Skeletal muscle cell (primary cell): ENCODE data around the gene CIROP.

ENCODE experiments used
- DNase-seq: peaks from one replicate; pipeline ENCODE4 v3.0.0-alpha.2; 2010; ENCODE audit warnings: low read depth
- H3K4me3 ChIP-seq: 2 replicates; pipeline ENCODE4 v1.5.1; 2011; ENCODE audit warnings: low read depth, mild to moderate bottlenecking, control low read depth, low read length, moderate library complexity

CIROP gene

GRCh38 chr14:23099212-23099861 lies 5.5 kb downstream of the CIROP start:
- no peak overlapping the region for H3K4me3 ChIP-seq
- DNase-seq, result no peak

DNA sequence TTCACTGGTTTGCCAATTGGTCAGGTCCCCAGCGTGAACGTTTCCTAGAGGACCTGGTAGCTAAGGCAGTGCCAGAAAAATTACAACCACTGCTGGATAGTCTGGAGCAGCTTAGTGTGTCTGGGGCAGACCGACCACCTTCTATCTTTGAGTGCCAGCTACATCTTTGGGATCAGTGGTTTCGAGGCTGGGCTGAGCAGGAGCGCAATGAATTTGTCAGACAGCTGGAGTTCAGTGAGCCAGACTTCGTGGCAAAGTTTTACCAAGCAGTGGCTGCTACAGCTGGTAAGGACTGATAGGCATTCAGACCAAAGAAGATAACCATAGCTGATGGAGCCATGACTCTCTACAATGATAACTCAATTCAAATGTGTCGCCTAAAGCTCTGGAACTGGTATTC lies 7.0 kb downstream of the CIROP start:
- DNase-seq, result no peak
- H3K4me3 ChIP-seq, result no peak overlapping the region

- H3K4me3 ChIP-seq, result peak within 1 kb of the TSS; percentile 91
- DNase-seq, result peak; percentile 95
Measured at GRCh38 chr14:23095196-23096108, 9.3 kb downstream of the CIROP start, which contains the start of gene C14orf119. TSS of gene C14orf119 (plus strand) at chr14:23095505. CDS start at chr14:23097659, 2,154 bp downstream.

DNA sequence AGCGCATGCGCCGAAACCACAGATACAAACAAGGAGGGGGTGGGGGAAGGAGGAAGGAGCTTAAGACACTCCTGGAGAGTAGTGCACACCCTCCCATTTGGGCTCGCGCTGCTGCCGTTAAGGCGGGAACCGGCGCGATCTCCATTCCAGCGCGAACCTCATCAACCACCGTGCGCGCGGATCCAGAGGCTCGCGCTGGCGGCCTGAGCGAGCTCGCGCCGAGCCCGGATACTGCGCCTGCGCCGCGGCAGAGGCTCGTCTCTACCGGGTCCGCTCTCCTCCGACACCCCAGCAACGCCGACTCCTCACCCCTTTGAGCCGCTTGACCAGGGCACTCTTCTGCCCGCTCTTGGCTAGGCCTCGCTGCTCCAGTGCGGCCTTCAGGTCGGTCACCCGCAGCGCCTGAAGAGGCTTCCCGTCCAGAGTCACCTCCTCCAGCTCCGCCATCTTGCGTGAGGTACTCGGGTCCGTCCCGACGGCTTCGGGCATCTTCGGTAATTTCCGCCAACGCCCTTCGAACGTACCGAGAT lies 10.1 kb downstream of the CIROP start, which contains the start of gene ACIN1:
TSS of gene ACIN1 (minus strand) at position 471 of the 530 bp plus-strand sequence. CDS start at position 447, 24 bp downstream.
- peak within 1 kb of the TSS; percentile 91 for H3K4me3 ChIP-seq
- no peak for DNase-seq

GRCh38 chr14:23093991-23094665 lies 10.7 kb downstream of the CIROP start:
- peak; percentile 71 for DNase-seq

GRCh38 chr14:23093526-23093925 lies 11.3 kb downstream of the CIROP start:
- no peak for DNase-seq
- H3K4me3 ChIP-seq, result peak overlapping the region; percentile 91

More at GRCh38 chr14:23093991-23094665, 10.7 kb downstream of the CIROP start:
- H3K4me3 ChIP-seq, result peak overlapping the region; percentile 91

DNA sequence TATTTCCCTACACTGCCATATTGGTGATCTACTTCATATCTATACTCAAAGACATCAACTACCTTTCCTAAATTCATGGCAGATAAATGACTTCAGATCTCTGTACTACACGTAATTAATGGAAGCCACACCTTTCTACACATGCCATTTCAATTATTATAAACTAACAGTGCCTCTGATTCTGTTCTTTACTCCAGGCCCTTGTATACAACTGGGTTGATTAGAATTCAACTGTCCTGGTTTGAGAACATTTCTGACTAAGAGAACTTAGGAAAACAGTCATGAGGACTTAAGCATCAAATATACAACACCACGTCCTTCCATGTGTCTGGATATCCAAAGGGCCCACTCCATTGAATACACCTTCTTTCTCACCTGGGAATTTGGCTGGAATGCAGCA lies 11.7 kb downstream of the CIROP start:
- DNase-seq, result no peak
- peak overlapping the region; percentile 91 for H3K4me3 ChIP-seq

DNA sequence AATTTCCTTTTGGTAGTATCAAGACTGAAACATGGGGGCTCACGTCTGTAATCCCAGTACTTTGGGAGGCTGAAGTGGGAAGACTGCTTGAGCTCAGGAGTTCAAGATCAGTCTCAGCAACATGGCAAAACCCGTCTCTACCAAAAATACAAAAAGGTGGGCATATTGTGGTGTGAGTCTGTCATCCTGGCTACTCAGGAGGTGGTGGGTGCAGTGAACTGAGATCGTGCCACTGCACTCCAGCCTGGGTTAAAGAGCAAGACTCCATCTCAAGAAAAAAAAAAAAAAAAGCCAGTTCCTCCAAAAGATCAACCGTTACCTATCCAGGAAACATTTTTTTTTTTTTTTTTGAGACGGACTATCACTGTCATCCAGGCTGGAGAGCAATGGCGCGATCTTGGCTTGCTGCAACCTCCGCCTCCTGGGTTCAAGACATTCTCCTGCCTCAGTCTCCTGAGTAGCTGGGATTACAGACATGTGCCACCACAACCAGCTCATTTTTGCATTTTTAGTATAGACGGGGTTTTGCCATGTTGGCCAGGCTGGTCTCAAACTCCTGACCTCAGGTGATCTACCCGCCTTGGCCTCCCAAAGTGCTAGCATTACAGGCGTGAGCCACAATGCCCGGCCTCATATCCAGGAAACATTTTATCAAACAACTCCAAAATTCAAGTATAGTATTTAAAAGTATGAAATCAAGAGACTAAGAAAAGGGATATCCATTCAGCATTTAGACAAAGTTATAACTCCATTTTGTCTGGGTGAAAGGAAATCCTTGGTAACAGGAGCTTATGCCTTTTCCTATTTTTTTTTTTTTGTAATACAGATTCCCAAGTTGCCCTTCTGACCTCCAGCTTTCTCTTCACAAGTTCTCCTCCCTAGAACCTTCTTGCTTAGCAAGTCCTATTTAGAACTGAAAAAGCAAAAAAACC lies 13.2 kb downstream of the CIROP start:
- H3K4me3 ChIP-seq, result no peak overlapping the region
- DNase-seq, result no peak

DNA sequence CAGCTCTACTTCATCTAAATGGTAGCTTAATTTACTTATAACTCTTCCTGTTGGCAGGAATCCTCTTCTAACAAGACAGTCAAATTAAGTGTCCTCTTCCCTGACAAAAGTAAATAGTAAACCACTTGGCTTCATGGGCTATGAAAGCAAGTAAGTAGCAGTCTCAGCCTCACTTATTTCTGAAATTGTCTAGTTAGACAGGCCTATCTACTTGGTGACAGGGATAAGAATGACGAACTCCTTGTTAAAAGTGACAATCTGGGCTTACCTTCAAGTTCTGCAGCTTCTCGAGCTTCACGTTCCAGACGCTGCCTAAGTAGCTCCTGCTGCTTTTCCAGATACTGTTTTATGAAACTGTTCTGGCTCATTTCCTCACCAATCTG lies 14.5 kb downstream of the CIROP start:
- H3K4me3 ChIP-seq, result no peak overlapping the region
- no peak for DNase-seq

- no peak overlapping the region for H3K4me3 ChIP-seq
- no peak for DNase-seq
Measured at GRCh38 chr14:23089498-23090253, 15.1 kb downstream of the CIROP start.

DNA sequence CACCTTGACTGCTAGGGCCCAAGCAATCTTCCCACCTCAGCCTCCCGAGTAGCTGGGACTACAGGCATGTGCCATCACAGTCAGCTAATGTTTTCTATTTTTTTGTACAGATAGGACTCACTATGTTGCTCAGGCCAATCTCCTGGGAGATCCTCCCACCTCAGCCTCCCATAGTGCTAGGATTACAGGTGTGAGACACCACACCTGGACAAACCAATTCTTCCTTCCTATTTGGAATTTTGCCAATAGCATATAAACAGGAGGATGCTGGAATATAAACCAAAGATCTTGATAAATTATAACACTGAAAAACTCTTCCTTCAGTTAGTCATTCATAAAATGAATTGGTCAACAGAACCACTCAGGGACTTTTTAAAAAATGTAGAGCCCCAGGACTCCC lies 18.2 kb downstream of the CIROP start:
- DNase-seq, result no peak
- H3K4me3 ChIP-seq, result no peak overlapping the region

- DNase-seq, result no peak
- H3K4me3 ChIP-seq, result no peak overlapping the region
Measured at GRCh38 chr14:23085458-23085857, 19.3 kb downstream of the CIROP start.

- no peak for DNase-seq
Measured at GRCh38 chr14:23080474-23080873, 24.3 kb downstream of the CIROP start.

DNA sequence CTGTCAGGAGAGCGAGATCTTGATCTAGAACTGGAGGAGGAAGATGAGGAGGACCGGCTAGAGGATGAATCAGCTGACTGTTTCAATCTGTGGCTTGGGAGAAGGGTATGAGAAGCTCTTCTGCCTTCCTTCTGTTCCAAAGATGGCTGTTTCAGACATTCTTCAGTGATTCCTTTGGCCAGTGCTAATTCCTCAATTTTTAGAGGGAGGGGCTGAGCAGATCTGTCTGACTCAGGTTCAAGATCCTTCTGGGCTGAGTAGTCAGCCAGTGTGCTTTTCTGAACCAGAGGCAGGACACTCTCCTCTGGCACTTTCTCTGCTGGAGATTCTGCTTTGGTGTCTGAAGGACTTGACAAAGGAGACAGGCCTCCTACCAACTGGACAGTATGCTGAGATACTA lies 25.1 kb downstream of the CIROP start:
- no peak for DNase-seq
- H3K4me3 ChIP-seq, result no peak overlapping the region

More at GRCh38 chr14:23080474-23080873, 24.3 kb downstream of the CIROP start:
- no peak overlapping the region for H3K4me3 ChIP-seq

DNA sequence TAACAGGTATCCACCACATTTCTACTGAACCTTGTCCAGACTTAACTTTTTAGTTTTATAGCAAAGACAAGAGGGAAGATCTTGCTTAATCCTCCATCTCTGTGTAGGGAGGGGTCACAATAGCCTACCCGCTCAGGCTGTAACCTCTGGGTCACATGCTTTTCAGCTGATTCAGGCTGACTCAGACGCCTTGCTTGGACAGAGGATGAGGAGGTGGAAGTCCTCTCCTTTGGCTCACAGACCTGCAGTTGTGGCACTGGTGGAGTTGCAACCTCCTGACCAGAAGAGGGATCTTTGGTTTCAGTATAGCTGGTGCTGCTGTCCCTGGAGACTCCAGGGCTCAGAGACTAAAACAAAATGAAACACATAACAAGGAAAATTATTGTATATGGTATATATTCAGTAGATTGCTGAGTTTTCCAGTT lies 26.1 kb downstream of the CIROP start:
- H3K4me3 ChIP-seq, result no peak overlapping the region
- DNase-seq, result peak; percentile 95

DNA sequence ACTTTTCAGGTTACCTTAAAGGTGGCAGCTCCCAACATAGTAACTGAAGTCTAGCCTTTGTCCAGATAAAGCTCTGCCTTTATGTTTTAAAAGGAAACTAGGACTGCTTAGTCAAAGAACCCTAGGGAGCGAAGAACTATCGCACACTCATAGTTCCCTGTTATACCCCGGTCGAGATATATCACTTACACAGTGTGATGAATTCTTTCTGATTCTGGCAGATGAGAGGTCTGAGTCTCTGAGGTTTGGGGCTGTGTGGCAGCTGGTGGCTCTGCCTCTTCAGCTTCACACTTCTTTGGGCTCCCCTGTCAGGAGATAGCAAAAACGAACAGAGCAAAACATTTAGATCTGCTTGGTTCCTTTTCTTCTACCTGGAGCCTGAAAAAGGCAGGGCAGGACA lies 26.8 kb downstream of the CIROP start:
- no peak for DNase-seq

DNA sequence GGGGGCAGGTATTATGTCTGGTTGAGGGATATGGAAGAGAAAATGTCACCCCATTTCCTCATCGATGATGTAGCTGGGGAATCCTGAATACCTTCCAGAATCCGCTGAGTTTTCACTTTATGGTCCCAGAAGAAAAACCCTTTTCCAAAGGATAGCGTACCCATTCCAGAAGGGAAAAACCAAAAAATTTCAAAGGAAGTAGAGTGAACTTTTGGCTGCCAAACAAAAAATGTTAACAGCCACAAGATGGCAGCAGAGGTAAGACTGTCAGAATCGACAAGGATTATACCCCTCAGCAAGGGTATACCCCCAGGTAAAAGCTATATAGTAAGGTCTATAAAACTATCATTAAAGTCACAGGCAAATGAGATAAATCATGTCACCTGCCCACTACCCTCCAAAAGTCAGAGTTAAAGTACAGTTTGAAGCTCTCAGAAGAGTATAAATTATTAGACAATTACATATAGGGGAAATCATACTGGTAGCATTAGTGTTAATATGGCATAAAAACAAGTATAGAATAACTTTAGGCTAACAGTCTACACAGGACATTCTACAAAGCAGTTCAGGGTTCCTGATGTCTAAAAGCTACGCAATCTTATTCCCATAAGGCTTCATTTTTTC lies 27.9 kb downstream of the CIROP start:
- no peak for DNase-seq
- no peak overlapping the region for H3K4me3 ChIP-seq

More for the DNA sequence above, 26.8 kb downstream of the CIROP start:
- H3K4me3 ChIP-seq, result no peak overlapping the region
